DMS53 treated with DMSO at 0.1 percent for 48 hours (cell line): ENCODE results near the gene DYNLT2.
"Not testable (repeated sequence)": the region's sequence is repeated elsewhere in the genome, so short reads cannot be mapped to it uniquely, and the experiment has no call there.

Experiments used
- DNase-seq: peaks from one replicate; lab custom pipeline; 2025; ENCODE audit not compliant: unreplicated experiment; lab: John Stamatoyannopoulos, UW

Gene DYNLT2

DNA sequence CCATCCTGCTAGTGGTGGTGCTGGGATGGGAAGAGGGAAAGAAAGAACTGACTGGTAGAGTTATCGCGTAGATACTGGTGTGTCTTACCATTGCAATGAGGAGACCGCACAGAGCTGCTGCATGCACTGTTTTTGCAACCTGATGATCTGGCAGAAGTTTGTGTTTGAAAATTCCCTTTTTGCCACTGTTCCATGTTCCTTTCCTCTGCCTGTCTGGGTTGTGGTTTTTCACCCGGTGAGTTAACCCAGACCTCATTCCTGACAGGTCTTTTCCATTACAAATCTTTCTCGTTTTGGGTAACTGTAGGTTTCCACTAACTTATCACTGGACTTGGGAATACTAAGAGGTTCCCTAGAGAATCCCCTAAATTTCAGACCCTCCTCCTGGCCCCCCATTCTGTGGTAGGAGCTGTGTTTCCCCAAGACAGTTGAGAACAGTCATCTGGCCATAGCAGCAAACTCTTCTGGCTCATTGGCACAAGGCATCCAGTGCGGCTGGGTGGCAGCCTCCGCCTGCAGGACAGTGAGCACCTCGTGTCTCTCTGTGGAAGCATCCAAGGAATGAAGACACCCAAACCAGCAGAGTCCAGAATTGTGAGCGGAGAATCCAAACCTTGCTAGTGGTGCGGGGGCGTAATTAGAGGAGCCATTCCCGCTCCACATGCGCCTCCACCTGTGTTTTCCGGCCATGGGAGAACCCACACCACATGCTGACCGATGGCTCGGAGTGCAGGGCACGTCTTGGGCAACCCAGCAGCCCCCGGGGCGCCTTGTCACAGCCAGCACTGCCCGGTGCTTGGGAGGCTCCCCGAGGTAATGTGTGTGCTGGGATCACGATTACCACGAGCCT lies 32.8 kb upstream of the DYNLT2 start:
- no peak for DNase-seq

- DNase-seq, result no peak
Measured at GRCh38 chr6:169783401-169783800, 32.0 kb upstream of the DYNLT2 start.

DNA sequence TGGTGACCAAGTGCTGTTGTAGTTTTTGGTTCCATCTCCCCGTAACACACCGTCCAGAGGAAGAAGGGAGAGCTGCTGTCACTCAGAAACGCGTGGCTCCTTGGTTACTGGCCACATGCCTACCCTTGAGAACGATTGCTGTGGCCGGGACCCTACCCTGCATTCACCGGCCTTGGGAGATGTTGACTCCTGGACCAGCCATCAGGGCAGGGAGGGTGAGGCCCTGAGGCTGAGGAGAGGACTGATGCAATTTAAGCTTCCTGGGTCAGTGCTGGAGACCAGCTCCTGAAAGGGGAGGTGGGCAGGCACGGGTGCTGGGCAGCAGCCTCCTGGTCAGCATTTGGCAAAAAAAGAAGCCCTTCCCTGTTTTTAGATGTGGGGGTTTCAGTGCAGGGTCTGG lies 31.6 kb upstream of the DYNLT2 start:
- no peak for DNase-seq

GRCh38 chr6:169780571-169781091 lies 29.3 kb upstream of the DYNLT2 start:
- DNase-seq, result no peak

GRCh38 chr6:169779896-169780295 lies 28.5 kb upstream of the DYNLT2 start:
- DNase-seq, result no peak

- no peak for DNase-seq
Measured at GRCh38 chr6:169779092-169779815, 27.9 kb upstream of the DYNLT2 start.

GRCh38 chr6:169778646-169779045 lies 27.3 kb upstream of the DYNLT2 start:
- DNase-seq, result no peak

GRCh38 chr6:169777896-169778295 lies 26.5 kb upstream of the DYNLT2 start:
- DNase-seq, result no peak

DNA sequence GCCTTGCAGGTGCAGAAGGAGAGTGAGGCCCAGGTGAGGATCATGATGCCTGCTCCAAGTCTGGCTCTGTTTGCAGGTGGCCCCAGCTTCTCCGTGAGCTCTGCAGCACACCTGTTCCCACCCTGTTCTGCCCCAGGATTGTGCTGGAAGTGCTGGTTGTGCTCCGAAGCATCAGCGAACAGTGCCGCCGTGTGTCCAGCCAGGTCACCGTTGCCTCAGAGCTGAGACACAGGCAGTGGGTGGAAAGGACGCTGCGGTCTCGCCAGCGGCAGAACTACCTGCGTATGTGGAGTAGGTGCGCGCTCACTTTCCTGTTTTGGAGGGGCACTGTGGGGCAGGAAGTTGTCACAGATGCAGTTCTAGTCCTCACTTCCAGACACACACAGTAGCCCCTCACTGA lies 25.0 kb upstream of the DYNLT2 start:
- DNase-seq, result no peak

DNA sequence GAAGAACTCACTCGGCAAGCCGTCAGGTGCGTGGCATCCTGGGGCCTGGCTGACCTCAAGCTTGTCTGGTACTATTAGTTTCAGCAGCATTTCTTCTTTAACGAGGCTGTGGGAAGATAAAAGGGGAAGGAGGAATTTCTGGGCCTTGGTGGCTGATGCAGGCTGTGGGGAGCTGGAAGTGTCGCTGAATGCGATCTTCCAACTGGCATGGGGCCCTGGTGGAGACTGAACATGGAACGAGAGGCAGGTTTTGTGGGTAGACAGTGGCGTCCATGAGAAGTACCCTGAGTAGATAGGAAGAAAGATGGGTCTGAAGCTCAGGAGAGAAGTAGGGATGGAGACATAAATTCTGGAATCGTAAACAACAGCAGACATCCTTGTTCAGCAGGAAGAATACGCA lies 23.9 kb upstream of the DYNLT2 start:
- DNase-seq, result no peak

GRCh38 chr6:169774347-169774746 lies 23.0 kb upstream of the DYNLT2 start:
- DNase-seq, result no peak

- no peak for DNase-seq
Measured at GRCh38 chr6:169766921-169767736, 15.8 kb upstream of the DYNLT2 start.

DNA sequence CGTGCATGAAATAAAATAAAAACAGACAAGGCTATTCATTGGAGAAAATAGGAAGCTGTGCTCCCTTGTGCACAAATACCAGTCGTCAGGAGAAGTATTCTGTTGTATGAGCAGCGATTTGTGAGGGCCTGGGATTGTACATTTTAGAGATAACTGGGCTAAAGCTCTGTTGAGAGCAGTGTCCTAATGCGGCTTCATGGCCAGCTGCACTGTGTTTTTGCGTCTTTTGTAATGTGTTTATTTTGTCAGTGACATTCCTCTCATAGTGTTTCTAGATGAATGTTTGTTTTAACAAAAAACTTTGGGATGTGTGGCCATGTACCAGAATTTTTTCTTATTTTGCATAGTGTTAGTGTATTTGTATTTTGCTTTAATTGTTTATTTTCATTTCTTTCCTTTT lies 14.9 kb upstream of the DYNLT2 start:
- DNase-seq, result no peak

GRCh38 chr6:169765789-169766188 lies 14.4 kb upstream of the DYNLT2 start:
- not testable (repeated sequence) for DNase-seq

DNA sequence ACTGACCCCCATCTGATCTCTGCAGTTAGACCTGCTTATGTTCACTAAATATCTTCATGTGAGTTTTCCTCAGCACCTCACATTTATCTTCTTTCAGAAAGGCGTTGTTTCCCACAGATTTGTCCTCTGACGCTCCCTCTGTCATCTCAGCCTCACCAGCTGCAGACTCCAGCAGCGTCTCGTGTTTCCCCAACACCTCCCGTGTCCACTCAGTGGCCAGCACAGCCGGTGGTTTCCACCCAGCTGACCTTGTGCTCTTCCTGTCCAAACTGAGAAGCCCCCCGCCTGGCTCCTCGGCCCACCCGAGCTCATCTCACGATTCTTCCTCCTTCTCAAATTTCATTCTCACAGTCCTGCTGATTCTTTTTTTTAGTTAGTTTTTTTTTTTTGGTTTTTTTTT lies 12.5 kb upstream of the DYNLT2 start:
- no peak for DNase-seq

DNA sequence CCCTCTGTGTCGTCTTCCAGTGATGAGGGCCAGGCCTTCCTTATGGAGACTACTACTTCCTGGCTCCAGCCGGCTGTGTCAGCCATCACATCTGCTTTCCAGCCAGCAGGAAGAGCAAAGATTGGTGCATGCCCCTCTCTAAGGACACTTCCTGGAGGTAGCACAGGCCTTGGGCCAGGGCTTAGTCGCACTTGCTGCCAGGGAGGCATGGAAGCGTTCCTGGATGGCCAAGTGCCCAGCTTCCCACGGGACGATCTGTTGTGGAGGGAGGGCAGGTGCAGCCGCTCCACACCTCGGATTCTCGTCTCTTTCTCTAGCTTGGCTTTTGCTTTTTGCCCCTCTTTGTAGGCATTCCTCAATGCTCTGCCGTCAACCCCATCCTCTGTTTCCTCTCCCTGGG lies 11.9 kb upstream of the DYNLT2 start:
- DNase-seq, result no peak

GRCh38 chr6:169755162-169755561 lies 3.8 kb upstream of the DYNLT2 start:
- DNase-seq, result no peak

DNA sequence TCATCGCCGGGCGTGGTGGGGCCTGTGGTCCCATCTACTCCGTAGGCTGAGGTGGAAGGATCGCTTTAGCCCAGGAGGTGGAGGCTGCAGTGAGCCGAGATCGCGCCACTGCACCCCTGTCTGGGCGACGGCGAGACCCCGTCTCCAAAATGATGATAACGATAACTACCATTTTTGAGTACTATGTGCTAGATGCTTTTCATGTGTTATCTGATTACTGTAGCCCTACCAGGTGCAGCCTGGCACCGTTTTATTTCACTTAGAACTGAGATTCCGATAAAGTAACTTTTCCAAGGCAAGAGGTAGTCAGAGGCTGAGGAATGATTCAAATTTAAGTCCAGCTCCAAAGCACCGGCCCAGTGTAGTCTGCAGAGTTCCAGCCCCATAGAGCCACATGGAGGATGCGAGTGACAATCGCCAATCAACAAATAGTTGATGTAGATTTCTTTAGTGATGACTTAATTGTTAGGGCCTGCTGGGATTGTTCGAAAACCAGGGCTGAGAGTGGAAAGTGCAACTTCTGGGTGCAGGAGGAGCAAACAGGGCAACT lies 777 bp upstream of the DYNLT2 start:
- DNase-seq, result no peak

DNA sequence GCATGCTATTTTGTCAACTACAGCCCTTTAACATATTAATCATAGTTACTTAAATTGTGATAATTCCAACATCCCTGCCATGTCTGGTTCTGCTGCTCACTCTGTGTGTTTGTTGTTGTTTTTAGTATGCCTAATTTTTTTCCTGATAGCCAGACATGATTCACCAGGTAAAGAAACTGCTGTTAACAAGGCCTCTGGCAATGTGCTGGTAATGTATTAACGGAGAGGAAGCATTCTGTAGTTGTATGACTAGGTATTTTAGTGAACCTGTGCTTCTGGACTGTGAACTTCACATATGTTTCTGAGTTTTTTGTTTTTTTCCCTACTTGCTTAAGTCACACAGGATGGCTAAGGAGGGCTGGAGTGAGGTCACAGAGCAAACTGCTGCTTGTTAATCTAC lies 4.8 kb downstream of the DYNLT2 start:
- DNase-seq, result no peak

DNA sequence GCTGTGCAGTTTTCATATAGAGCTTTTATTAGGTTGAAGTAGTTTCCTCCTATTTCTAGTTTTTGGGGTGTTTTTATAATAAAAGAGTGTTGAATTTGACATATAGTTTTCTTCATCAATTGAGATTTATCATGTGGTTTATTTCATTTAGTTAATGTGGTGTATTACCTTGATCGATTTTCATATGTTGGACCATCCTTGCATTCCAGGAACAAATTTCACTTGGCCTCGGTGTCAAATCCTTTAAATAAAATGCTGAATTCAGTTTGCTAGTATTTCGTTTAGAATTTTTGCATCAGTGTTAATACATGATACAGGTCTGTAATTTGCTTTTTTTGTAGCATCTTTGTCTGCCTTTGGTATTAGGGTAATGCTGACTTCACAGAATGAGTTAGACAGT lies 6.0 kb downstream of the DYNLT2 start:
- DNase-seq, result no peak

GRCh38 chr6:169741344-169741743 lies 10.0 kb downstream of the DYNLT2 start:
- DNase-seq, result no peak
